Fibroblast of lung (primary cell): ENCODE measurements around the gene LRRC75B.

Experiments used
- EZH2 ChIP-seq: IDR thresholded peaks from 2 replicates; pipeline ENCODE4 v1.5.1; 2012; ENCODE audit warnings: low read length, control low read depth, mild to moderate bottlenecking; ENCODE audit errors: missing control alignments
- TF ChIP-seq, protein P1 (sequence below), 2 donors: IDR thresholded peaks in 1 of 2; conservative IDR thresholded peaks in 1 of 2; 1 replicate in 1 of 2; 2 replicates in 1 of 2; pipeline ENCODE4 v1.5.1; 2011 to 2012; ENCODE audit warnings: low read length in 2 of 2, control low read depth in 1 of 2, inconsistent platforms in 1 of 2, low read depth in 1 of 2, mild to moderate bottlenecking in 1 of 2

DNA sequence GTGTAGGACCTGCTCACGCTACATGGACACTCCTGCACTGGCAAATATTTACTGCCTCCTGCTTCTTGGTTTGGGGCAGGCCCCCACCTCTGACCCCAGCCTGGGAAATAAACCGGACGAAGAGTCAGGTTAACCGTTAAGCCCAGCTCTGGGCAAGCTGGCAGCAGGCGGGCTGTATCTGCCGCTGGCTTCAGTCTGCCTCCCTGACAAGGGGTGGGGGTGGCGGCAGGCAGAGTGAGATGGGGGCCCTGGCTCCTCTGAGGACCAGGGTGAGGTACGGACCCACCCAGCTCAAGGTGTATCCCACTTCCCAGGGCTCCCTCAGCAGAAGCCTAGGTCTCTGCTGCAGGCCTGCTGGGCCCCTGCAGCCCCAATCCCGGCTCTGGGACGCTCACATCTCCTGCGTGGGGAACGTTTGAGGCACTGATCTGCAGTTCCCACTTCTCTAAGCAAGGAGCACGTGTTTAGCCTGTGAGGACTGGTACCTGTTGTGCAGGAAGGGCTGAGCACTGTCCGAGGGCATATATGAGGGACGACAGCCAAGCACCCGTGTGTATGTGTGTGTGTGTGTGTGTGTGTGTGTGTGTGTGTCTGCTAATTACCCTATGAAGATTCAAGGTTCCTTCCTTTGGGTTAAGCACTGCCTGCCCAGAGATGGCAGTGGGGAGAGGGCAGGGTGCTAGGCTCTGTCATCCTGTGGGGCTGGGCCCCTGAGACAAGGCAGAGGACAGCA, 1.1 kb upstream of the LRRC75B start:
- TF ChIP-seq, protein P1, sequence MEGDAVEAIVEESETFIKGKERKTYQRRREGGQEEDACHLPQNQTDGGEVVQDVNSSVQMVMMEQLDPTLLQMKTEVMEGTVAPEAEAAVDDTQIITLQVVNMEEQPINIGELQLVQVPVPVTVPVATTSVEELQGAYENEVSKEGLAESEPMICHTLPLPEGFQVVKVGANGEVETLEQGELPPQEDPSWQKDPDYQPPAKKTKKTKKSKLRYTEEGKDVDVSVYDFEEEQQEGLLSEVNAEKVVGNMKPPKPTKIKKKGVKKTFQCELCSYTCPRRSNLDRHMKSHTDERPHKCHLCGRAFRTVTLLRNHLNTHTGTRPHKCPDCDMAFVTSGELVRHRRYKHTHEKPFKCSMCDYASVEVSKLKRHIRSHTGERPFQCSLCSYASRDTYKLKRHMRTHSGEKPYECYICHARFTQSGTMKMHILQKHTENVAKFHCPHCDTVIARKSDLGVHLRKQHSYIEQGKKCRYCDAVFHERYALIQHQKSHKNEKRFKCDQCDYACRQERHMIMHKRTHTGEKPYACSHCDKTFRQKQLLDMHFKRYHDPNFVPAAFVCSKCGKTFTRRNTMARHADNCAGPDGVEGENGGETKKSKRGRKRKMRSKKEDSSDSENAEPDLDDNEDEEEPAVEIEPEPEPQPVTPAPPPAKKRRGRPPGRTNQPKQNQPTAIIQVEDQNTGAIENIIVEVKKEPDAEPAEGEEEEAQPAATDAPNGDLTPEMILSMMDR (conservative IDR thresholded peaks at IDR 0.05 in 1 of 2, IDR thresholded peaks at IDR 0.05 in 1 of 2; ENCODE audit: low read depth in 1 of 2, low read length in 2 of 2): no peak
- TF ChIP-seq EZH2: no peak
